SK-N-SH treated with all-trans-retinoic acid at 6 μM for 48 hours (cell line): ENCODE measurements around the gene CYLC2.

Experiments used
- ATAC-seq: fragments of 200-7000 bp; cut with Tn5 transposase; 3 replicates; pipeline ENCODE4 v1.9.1; 2020; ENCODE audit warnings: mild to moderate bottlenecking, moderate library complexity
- ARNTL ChIP-seq: fragments of 450-650 bp; formaldehyde crosslinking; IDR thresholded peaks from 2 replicates; pipeline ENCODE4 v1.5.0; 2020; ENCODE audit warnings: low read depth, mild to moderate bottlenecking, moderate library complexity, borderline replicate concordance
- BACH2 ChIP-seq: fragments of 250-450 bp; sonication (Bioruptor Pico); IDR thresholded peaks from 2 replicates; pipeline ENCODE4 v1.9.0; 2021; ENCODE audit warnings: mild to moderate bottlenecking, borderline replicate concordance
- CSDC2 ChIP-seq: fragments of 250-450 bp; sonication (Bioruptor Pico); IDR thresholded peaks from 2 replicates; pipeline ENCODE4 v1.5.0; 2020; ENCODE audit warnings: mild to moderate bottlenecking, moderate library complexity
- ESRRG ChIP-seq: fragments of 250-450 bp; sonication (Bioruptor Pico); IDR thresholded peaks from 2 replicates; pipeline ENCODE4 v1.6.1; 2021; ENCODE audit warnings: mild to moderate bottlenecking
- GLIS3 ChIP-seq: fragments of 250-450 bp; sonication (Bioruptor Pico); IDR thresholded peaks from 2 replicates; pipeline ENCODE4 v1.5.0; 2020; ENCODE audit warnings: mild to moderate bottlenecking, moderate library complexity
- ISL1 ChIP-seq: fragments of 250-450 bp; sonication (Bioruptor Pico); IDR thresholded peaks from 2 replicates; pipeline ENCODE4 v2.1.2; 2022; ENCODE audit warnings: mild to moderate bottlenecking, moderate library complexity
- OSR1 ChIP-seq: fragments of 250-450 bp; sonication (Bioruptor Pico); IDR thresholded peaks from 2 replicates; pipeline ENCODE4 v1.8.0; 2022; ENCODE audit warnings: moderate library complexity, mild to moderate bottlenecking, inconsistent platforms
- PPARA ChIP-seq: fragments of 250-450 bp; sonication (Bioruptor Pico); IDR thresholded peaks from 2 replicates; pipeline ENCODE4 v1.5.0; 2020; ENCODE audit warnings: mild to moderate bottlenecking, borderline replicate concordance
- RARB ChIP-seq: fragments of 250-450 bp; sonication (Bioruptor Pico); IDR thresholded peaks from 2 replicates; pipeline ENCODE4 v1.8.0; 2021; ENCODE audit warnings: mild to moderate bottlenecking, moderate library complexity
- SNAI2 ChIP-seq: fragments of 250-450 bp; sonication (Bioruptor Pico); IDR thresholded peaks from 2 replicates; pipeline ENCODE4 v1.5.0; 2020; ENCODE audit warnings: mild to moderate bottlenecking, moderate library complexity
- TCF4 ChIP-seq: fragments of 250-450 bp; sonication (Bioruptor Pico); IDR thresholded peaks from 2 replicates; pipeline ENCODE4 v1.8.0; 2021; ENCODE audit warnings: mild to moderate bottlenecking, moderate library complexity, borderline replicate concordance
- TOX ChIP-seq: fragments of 250-450 bp; sonication (Bioruptor Pico); IDR thresholded peaks from 2 replicates; pipeline ENCODE4 v1.8.0; 2021; ENCODE audit warnings: mild to moderate bottlenecking, moderate library complexity, borderline replicate concordance
- ZC3H10 ChIP-seq: fragments of 250-450 bp; sonication (Bioruptor Pico); IDR thresholded peaks from 2 replicates; pipeline ENCODE4 v1.5.1; 2021; ENCODE audit warnings: mild to moderate bottlenecking, moderate library complexity
- ZFP3 ChIP-seq: fragments of 250-450 bp; sonication (Bioruptor Pico); IDR thresholded peaks from 2 replicates; pipeline ENCODE4 v1.5.0; 2020; ENCODE audit warnings: mild to moderate bottlenecking, moderate library complexity
- ZFP30 ChIP-seq: fragments of 450-650 bp; formaldehyde crosslinking; IDR thresholded peaks from 2 replicates; pipeline ENCODE4 v1.5.0; 2022; ENCODE audit warnings: mild to moderate bottlenecking, moderate library complexity
- ZNF565 ChIP-seq: fragments of 450-650 bp; formaldehyde crosslinking; conservative IDR thresholded peaks from 2 replicates; pipeline ENCODE4 v1.5.0; 2020; ENCODE audit warnings: low read depth, mild to moderate bottlenecking, moderate library complexity
- ZNF70 ChIP-seq: fragments of 450-650 bp; formaldehyde crosslinking; IDR thresholded peaks from 2 replicates; pipeline ENCODE4 v1.5.0; 2020; ENCODE audit warnings: mild to moderate bottlenecking, moderate library complexity
- ZNF8 ChIP-seq: fragments of 450-650 bp; formaldehyde crosslinking; IDR thresholded peaks from 2 replicates; pipeline ENCODE4 v1.5.0; 2020; ENCODE audit warnings: mild to moderate bottlenecking, moderate library complexity
- TF ChIP-seq, protein P1 (sequence below): fragments of 250-450 bp; sonication (Bioruptor Pico); IDR thresholded peaks from 2 replicates; pipeline ENCODE4 v1.8.0; 2020; ENCODE audit warnings: mild to moderate bottlenecking, moderate library complexity, borderline replicate concordance
- TF ChIP-seq, protein P2 (sequence below): fragments of 250-450 bp; sonication (Bioruptor Pico); IDR thresholded peaks from 2 replicates; pipeline ENCODE4 v1.5.1; 2021; ENCODE audit warnings: mild to moderate bottlenecking, moderate library complexity
- TF ChIP-seq, protein P3 (sequence below): fragments of 250-450 bp; sonication (Bioruptor Pico); IDR thresholded peaks from 2 replicates; pipeline ENCODE4 v1.5.1; 2020; ENCODE audit warnings: low read depth, mild to moderate bottlenecking, moderate library complexity
- TF ChIP-seq, protein P4 (sequence below): fragments of 250-450 bp; sonication (Bioruptor Pico); IDR thresholded peaks from 2 replicates; pipeline ENCODE4 v1.5.0; 2020; ENCODE audit warnings: mild to moderate bottlenecking, moderate library complexity

The CYLC2 gene

DNA sequence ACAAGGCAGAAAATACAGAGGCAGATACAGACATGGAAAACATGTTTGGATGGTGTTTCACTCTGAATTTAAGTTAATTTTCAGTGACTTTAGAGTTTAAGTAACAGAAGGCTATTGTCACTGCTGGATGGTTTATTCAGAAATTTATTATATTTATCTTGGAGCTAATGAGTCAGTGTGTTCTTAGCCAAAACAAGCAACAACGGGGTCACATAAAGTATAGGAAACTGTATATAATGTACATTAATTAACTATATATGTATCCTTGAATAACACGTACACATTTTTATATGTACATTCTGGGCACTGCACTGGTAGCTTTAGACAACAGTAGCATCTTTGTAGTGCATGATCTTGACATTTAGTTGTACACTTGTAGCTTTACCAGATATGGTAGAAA, 30.7 kb downstream of the CYLC2 start:
- TF ChIP-seq ARNTL (CRISPR knock-in tag) = no peak
- TF ChIP-seq, protein P1, sequence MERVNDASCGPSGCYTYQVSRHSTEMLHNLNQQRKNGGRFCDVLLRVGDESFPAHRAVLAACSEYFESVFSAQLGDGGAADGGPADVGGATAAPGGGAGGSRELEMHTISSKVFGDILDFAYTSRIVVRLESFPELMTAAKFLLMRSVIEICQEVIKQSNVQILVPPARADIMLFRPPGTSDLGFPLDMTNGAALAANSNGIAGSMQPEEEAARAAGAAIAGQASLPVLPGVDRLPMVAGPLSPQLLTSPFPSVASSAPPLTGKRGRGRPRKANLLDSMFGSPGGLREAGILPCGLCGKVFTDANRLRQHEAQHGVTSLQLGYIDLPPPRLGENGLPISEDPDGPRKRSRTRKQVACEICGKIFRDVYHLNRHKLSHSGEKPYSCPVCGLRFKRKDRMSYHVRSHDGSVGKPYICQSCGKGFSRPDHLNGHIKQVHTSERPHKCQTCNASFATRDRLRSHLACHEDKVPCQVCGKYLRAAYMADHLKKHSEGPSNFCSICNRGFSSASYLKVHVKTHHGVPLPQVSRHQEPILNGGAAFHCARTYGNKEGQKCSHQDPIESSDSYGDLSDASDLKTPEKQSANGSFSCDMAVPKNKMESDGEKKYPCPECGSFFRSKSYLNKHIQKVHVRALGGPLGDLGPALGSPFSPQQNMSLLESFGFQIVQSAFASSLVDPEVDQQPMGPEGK = no peak
- no peak for TF ChIP-seq ZFP3 (CRISPR knock-in tag)
- no peak for TF ChIP-seq BACH2 (CRISPR knock-in tag)
- TF ChIP-seq GLIS3 (CRISPR knock-in tag) = no peak
- TF ChIP-seq, protein P2, sequence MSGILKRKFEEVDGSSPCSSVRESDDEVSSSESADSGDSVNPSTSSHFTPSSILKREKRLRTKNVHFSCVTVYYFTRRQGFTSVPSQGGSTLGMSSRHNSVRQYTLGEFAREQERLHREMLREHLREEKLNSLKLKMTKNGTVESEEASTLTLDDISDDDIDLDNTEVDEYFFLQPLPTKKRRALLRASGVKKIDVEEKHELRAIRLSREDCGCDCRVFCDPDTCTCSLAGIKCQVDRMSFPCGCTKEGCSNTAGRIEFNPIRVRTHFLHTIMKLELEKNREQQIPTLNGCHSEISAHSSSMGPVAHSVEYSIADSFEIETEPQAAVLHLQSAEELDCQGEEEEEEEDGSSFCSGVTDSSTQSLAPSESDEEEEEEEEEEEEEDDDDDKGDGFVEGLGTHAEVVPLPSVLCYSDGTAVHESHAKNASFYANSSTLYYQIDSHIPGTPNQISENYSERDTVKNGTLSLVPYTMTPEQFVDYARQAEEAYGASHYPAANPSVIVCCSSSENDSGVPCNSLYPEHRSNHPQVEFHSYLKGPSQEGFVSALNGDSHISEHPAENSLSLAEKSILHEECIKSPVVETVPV = no peak
- no peak for ATAC-seq

DNA sequence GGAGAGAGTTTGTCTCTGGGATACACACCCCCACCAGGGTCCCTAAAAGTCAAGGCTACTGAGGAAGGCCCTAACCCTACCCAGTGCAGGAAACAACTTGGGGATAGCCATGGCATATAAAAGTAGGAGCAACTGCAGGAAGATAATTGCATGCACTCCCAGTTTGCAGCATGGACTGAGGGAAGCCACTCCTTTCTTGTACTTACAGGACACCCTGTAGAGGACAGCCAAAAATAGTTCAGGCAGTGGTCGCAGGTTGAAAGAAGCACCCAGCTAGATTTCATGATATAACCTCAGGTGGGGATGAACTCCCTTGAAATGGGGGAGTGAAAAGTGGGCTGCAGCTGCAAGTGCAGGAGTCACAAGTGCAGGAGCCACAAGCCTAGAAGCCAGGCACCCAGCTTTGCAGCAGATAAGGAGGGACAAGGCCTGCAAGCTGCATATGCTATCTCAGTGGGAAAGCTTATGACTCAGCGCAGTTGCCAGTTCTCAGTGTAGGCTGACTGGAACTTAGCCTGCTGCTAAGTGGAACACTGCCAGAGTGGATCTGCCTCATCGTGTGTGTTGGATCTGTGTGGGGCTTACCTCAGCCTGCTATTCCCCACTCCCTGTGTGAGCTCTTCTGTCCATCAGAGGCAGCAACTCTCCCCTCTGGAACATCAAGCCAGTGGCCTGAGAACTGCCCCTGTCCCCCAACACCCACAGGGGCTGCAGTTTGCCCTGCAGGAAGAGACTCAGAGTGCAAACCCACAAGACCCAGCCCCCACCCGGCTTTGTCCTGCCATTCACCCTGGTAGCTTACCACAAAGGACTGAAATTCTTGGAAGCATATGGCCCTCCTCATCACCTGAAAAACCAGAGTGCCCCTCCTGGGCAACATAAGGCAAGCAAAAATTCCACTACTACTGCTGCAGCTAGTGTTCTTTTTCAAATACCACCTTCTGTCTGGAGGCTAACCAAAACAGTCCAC, 42.7 kb downstream of the CYLC2 start:
- TF ChIP-seq, protein P2 = no peak
- TF ChIP-seq, protein P1 = no peak
- TF ChIP-seq CSDC2 (CRISPR knock-in tag) = no peak
- TF ChIP-seq ZC3H10 (CRISPR knock-in tag) = no peak
- TF ChIP-seq ZFP30 (CRISPR knock-in tag) = no peak
- no peak for TF ChIP-seq ISL1 (CRISPR knock-in tag)
- TF ChIP-seq ZFP3 (CRISPR knock-in tag) = no peak
- TF ChIP-seq PPARA (CRISPR knock-in tag) = no peak
- no peak for TF ChIP-seq ZNF8 (CRISPR knock-in tag)
- no peak for TF ChIP-seq ARNTL (CRISPR knock-in tag)
- no peak for TF ChIP-seq OSR1 (CRISPR knock-in tag)
- TF ChIP-seq, protein P3, sequence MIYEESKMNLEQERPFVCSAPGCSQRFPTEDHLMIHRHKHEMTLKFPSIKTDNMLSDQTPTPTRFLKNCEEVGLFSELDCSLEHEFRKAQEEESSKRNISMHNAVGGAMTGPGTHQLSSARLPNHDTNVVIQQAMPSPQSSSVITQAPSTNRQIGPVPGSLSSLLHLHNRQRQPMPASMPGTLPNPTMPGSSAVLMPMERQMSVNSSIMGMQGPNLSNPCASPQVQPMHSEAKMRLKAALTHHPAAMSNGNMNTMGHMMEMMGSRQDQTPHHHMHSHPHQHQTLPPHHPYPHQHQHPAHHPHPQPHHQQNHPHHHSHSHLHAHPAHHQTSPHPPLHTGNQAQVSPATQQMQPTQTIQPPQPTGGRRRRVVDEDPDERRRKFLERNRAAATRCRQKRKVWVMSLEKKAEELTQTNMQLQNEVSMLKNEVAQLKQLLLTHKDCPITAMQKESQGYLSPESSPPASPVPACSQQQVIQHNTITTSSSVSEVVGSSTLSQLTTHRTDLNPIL = no peak
- no peak for TF ChIP-seq ESRRG (CRISPR knock-in tag)
- TF ChIP-seq SNAI2 = no peak
- no peak for TF ChIP-seq BACH2 (CRISPR knock-in tag)
- no peak for TF ChIP-seq TCF4
- ATAC-seq = no peak

DNA sequence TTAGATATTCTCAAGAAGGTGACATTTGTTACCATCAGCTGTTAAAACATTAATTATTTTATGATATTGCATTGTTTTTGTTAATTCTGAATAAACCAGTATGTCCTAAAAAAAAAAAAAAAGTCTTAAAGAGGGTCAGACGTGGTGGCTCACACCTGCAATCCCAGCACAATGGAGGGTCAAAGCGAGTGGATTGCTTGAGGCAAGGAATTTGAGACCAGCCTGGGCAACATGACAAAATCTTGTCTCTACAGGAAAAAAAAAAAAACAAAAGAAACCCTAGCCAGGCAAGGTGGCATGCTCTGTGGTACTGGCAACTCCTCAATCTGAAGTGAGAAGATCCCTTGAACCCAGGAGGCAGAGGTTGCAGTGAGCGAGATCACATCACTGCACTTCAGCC, 46.8 kb downstream of the CYLC2 start:
- ATAC-seq = no peak
- TF ChIP-seq BACH2 (CRISPR knock-in tag) (no peak), SNAI2 (no peak), RARB (CRISPR knock-in tag) (no peak), ZFP30 (CRISPR knock-in tag) (no peak), ARNTL (CRISPR knock-in tag) (no peak), CSDC2 (CRISPR knock-in tag) (no peak), ZFP3 (CRISPR knock-in tag) (no peak), TCF4 (no peak), TOX (CRISPR knock-in tag) (no peak), ZNF565 (no peak), ZNF70 (no peak)
- TF ChIP-seq, protein P1 = no peak
- TF ChIP-seq, protein P4, sequence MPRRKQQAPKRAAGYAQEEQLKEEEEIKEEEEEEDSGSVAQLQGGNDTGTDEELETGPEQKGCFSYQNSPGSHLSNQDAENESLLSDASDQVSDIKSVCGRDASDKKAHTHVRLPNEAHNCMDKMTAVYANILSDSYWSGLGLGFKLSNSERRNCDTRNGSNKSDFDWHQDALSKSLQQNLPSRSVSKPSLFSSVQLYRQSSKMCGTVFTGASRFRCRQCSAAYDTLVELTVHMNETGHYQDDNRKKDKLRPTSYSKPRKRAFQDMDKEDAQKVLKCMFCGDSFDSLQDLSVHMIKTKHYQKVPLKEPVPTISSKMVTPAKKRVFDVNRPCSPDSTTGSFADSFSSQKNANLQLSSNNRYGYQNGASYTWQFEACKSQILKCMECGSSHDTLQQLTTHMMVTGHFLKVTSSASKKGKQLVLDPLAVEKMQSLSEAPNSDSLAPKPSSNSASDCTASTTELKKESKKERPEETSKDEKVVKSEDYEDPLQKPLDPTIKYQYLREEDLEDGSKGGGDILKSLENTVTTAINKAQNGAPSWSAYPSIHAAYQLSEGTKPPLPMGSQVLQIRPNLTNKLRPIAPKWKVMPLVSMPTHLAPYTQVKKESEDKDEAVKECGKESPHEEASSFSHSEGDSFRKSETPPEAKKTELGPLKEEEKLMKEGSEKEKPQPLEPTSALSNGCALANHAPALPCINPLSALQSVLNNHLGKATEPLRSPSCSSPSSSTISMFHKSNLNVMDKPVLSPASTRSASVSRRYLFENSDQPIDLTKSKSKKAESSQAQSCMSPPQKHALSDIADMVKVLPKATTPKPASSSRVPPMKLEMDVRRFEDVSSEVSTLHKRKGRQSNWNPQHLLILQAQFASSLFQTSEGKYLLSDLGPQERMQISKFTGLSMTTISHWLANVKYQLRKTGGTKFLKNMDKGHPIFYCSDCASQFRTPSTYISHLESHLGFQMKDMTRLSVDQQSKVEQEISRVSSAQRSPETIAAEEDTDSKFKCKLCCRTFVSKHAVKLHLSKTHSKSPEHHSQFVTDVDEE (CRISPR knock-in tag) = no peak
- TF ChIP-seq, protein P2 = no peak
